ENCODE measurements around the gene CDH4.

Gene CDH4

DNA sequence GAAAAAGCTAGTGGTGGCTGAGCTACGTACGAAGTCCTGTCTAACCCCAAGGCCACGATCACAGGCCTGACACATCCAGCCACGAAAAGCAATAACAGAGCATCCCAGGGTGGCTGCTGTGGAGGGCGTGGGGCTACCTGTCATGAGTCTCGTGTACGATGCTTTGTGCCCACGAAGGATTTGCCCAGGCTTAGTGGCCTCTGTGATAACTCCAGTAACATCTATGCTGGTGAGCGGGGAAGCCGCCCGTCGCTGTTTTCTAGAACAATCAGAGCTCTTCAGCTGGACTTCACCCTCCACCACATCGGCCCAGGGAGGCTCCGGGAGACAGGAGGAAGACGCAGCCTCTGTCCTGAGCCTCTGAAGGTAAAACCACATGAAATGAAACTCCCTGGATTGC is 563.1 kb downstream of the CDH4 start:
- TF ChIP-seq CEBPB (IDR thresholded peaks at IDR 0.05) (no peak), EGR1 (IDR thresholded peaks at IDR 0.05) (no peak), EP300 (IDR thresholded peaks at IDR 0.05; ENCODE audit: borderline replicate concordance) (no peak), CREB1 (IDR thresholded peaks at IDR 0.05; ENCODE audit: low read depth) (no peak), YY1 (IDR thresholded peaks at IDR 0.05; ENCODE audit: low read depth) (no peak), FOXM1 (IDR thresholded peaks at IDR 0.05; ENCODE audit: borderline replicate concordance, low read depth) (no peak), NFIC (IDR thresholded peaks at IDR 0.05) (no peak), TEAD4 (IDR thresholded peaks at IDR 0.05) (no peak), RAD21 (IDR thresholded peaks at IDR 0.05; ENCODE audit: low read depth) (no peak), ZBTB7A (IDR thresholded peaks at IDR 0.05; ENCODE audit: low read depth) (no peak), TAF1 (IDR thresholded peaks at IDR 0.05; ENCODE audit: low read depth) (no peak)
- TF ChIP-seq, protein P1, sequence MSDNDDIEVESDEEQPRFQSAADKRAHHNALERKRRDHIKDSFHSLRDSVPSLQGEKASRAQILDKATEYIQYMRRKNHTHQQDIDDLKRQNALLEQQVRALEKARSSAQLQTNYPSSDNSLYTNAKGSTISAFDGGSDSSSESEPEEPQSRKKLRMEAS (IDR thresholded peaks at IDR 0.05), result no peak
- TF ChIP-seq, protein P2, sequence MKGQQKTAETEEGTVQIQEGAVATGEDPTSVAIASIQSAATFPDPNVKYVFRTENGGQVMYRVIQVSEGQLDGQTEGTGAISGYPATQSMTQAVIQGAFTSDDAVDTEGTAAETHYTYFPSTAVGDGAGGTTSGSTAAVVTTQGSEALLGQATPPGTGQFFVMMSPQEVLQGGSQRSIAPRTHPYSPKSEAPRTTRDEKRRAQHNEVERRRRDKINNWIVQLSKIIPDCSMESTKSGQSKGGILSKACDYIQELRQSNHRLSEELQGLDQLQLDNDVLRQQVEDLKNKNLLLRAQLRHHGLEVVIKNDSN (IDR thresholded peaks at IDR 0.05), result no peak
- TF ChIP-seq, protein P3, sequence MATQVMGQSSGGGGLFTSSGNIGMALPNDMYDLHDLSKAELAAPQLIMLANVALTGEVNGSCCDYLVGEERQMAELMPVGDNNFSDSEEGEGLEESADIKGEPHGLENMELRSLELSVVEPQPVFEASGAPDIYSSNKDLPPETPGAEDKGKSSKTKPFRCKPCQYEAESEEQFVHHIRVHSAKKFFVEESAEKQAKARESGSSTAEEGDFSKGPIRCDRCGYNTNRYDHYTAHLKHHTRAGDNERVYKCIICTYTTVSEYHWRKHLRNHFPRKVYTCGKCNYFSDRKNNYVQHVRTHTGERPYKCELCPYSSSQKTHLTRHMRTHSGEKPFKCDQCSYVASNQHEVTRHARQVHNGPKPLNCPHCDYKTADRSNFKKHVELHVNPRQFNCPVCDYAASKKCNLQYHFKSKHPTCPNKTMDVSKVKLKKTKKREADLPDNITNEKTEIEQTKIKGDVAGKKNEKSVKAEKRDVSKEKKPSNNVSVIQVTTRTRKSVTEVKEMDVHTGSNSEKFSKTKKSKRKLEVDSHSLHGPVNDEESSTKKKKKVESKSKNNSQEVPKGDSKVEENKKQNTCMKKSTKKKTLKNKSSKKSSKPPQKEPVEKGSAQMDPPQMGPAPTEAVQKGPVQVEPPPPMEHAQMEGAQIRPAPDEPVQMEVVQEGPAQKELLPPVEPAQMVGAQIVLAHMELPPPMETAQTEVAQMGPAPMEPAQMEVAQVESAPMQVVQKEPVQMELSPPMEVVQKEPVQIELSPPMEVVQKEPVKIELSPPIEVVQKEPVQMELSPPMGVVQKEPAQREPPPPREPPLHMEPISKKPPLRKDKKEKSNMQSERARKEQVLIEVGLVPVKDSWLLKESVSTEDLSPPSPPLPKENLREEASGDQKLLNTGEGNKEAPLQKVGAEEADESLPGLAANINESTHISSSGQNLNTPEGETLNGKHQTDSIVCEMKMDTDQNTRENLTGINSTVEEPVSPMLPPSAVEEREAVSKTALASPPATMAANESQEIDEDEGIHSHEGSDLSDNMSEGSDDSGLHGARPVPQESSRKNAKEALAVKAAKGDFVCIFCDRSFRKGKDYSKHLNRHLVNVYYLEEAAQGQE (IDR thresholded peaks at IDR 0.05; ENCODE audit: low read depth), result no peak

DNA sequence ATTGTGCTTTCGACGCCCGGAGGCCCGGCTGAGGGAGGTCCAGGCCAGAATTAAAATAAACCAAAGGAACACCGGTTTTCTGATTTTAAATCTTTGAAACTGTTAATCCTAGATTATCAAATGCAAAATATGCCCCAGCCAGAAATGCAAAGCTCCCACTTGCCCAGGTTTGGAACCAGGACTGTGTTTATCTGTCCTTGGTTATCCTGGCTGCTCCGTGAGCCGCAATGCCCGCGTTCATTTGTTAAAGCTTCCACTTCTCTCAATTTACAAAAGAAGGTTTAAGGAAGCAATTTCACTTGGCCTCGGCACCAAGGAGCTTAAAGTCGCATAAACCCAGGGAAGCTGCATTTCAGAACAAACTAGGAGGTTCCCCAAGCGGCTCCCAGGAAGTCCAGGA is 563.6 kb downstream of the CDH4 start:
- TF ChIP-seq, protein P1 (IDR thresholded peaks at IDR 0.05), result no peak
- TF ChIP-seq, protein P2 (IDR thresholded peaks at IDR 0.05), result no peak
- TF ChIP-seq CEBPB (IDR thresholded peaks at IDR 0.05), result no peak
- no peak for TF ChIP-seq TCF12 (IDR thresholded peaks at IDR 0.05; ENCODE audit: low read depth)
- TF ChIP-seq ZBTB7A (IDR thresholded peaks at IDR 0.05; ENCODE audit: low read depth), result no peak
- no peak for TF ChIP-seq EGR1 (IDR thresholded peaks at IDR 0.05)
- TF ChIP-seq YY1 (IDR thresholded peaks at IDR 0.05; ENCODE audit: low read depth), result no peak

DNA sequence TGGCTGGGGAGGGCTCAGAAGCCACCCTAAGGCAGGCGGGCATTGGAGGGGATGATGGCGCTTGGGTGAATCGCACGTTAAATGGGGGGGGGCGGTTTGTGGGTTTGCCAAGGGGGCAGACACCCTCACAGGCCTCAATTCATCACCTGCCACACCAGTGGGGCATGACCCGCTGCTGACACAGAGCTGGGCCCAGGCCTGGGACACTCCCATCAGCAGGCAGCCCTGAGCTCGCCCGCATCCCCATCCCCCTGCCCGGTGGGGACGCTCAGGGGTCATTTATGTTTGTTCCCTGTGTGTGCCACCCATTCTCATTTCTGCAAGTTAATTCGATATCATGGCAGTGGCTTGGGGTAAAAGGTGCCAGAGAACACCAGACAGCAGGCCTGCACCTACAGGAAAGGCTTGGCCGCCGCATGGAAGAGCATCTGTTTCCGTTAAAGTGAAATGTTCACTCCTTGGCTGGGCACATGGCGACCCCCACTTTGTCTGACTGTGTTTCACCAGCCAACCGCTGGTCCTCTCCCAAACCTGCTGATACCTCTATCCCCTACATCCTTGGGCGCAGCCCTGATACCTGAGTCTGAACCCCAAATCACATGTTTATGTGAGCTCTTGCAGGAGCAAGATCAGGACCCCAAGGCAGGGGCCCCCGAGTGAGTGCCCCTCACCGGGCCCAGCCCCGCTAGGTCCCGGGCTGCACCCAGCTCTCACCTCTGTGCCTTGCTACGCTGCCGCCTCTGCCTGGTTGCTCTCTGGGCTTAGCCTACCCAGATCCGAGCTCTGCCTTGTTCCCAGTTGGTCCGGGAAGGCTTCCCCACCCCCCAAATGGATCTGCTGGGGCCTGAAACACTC is 564.8 kb downstream of the CDH4 start:
- TF ChIP-seq EGR1 (IDR thresholded peaks at IDR 0.05) (no peak), YY1 (IDR thresholded peaks at IDR 0.05; ENCODE audit: low read depth) (no peak), EP300 (IDR thresholded peaks at IDR 0.05; ENCODE audit: borderline replicate concordance) (no peak), TCF12 (IDR thresholded peaks at IDR 0.05; ENCODE audit: low read depth) (no peak), RAD21 (IDR thresholded peaks at IDR 0.05; ENCODE audit: low read depth) (no peak), CEBPB (IDR thresholded peaks at IDR 0.05) (no peak), TEAD4 (IDR thresholded peaks at IDR 0.05) (no peak), CREB1 (IDR thresholded peaks at IDR 0.05; ENCODE audit: low read depth) (no peak), TAF1 (IDR thresholded peaks at IDR 0.05; ENCODE audit: low read depth) (no peak), FOXM1 (IDR thresholded peaks at IDR 0.05; ENCODE audit: borderline replicate concordance, low read depth) (no peak), NFIC (IDR thresholded peaks at IDR 0.05) (no peak), ZBTB7A (IDR thresholded peaks at IDR 0.05; ENCODE audit: low read depth) (no peak)
- TF ChIP-seq, protein P1 (IDR thresholded peaks at IDR 0.05), result no peak
- TF ChIP-seq, protein P3 (IDR thresholded peaks at IDR 0.05; ENCODE audit: low read depth), result no peak
- TF ChIP-seq, protein P2 (IDR thresholded peaks at IDR 0.05), result no peak

DNA sequence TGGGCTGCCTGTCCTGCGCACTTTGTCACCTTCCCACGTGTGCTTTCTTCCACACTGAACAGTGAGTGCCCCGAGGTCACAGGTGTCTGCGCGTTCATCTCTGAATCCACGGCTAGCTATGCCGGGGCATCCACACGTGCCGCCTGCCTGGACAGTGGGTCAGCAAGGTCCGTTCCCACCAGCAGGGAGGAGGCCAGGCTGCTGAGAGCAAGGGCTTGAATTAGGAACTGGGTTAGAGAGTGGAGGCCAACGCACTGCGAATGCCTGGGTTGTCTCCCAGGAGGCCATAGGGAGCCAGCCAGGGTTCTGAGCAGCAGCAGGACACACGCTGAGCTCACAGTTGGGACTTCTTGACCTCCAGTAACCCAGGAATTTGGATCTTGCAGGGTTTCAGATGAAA is 565.5 kb downstream of the CDH4 start:
- TF ChIP-seq TEAD4 (IDR thresholded peaks at IDR 0.05) (no peak), RAD21 (IDR thresholded peaks at IDR 0.05; ENCODE audit: low read depth) (no peak), NFIC (IDR thresholded peaks at IDR 0.05) (no peak), TCF12 (IDR thresholded peaks at IDR 0.05; ENCODE audit: low read depth) (no peak), ZBTB7A (IDR thresholded peaks at IDR 0.05; ENCODE audit: low read depth) (no peak), TAF1 (IDR thresholded peaks at IDR 0.05; ENCODE audit: low read depth) (no peak), EGR1 (IDR thresholded peaks at IDR 0.05) (no peak), FOXM1 (IDR thresholded peaks at IDR 0.05; ENCODE audit: borderline replicate concordance, low read depth) (no peak), YY1 (IDR thresholded peaks at IDR 0.05; ENCODE audit: low read depth) (no peak), CEBPB (IDR thresholded peaks at IDR 0.05) (no peak), CREB1 (IDR thresholded peaks at IDR 0.05; ENCODE audit: low read depth) (no peak), EP300 (IDR thresholded peaks at IDR 0.05; ENCODE audit: borderline replicate concordance) (no peak)
- TF ChIP-seq, protein P2 (IDR thresholded peaks at IDR 0.05), result no peak
- TF ChIP-seq, protein P1 (IDR thresholded peaks at IDR 0.05), result no peak
- TF ChIP-seq, protein P3 (IDR thresholded peaks at IDR 0.05; ENCODE audit: low read depth), result no peak

All from Ishikawa (cell line).